MV-4-11 (cell line): ENCODE measurements around the gene PKP3.
"Not testable (repeated sequence)": the region's sequence is repeated elsewhere in the genome, so short reads cannot be mapped to it uniquely, and the experiment has no call there.

Source experiments
- DNase-seq: peaks from one replicate; lab custom pipeline; 2025; lab: John Stamatoyannopoulos, UW

PKP3 gene

DNA sequence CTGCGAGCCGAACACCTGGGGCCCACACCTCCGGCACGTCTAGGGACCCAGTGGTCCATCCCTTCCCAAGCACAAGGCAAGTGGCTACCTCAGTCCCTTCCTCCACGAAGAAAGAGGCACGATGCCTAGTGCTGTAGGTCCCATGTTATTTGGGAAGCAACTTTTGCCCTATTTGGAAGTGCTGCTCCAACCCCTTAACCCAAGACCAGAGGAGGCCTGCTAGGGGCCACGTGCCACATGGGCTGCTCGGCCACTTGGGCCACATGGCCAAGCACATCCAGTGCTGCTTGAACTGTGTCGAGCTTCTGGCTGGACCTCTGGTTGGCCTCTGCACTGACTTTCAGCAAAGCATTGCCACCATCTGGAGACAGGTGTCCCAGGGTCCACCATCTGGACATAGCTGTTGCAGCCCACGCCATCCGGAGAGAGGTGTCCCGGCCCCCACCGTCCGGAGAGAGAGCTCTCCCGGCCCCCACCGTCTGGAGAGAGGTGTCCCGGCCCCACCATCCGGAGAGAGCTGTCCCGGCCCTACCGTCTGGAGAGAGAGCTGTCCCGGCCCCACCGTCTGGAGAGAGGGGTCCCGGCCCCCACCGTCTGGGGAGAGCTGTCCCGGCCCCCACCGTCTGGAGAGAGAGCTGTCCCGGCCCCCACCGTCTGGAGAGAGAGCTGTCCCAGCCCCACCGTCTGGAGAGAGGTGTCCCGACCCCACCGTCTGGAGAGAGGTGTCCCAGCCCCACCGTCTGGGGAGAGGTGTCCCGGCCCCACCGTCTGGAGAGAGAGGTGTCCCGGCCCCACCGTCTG, 31.2 kb upstream of the PKP3 start:
- DNase-seq: no peak

GRCh38 chr11:363443-363805, 30.6 kb upstream of the PKP3 start:
- not testable (repeated sequence) for DNase-seq

DNA sequence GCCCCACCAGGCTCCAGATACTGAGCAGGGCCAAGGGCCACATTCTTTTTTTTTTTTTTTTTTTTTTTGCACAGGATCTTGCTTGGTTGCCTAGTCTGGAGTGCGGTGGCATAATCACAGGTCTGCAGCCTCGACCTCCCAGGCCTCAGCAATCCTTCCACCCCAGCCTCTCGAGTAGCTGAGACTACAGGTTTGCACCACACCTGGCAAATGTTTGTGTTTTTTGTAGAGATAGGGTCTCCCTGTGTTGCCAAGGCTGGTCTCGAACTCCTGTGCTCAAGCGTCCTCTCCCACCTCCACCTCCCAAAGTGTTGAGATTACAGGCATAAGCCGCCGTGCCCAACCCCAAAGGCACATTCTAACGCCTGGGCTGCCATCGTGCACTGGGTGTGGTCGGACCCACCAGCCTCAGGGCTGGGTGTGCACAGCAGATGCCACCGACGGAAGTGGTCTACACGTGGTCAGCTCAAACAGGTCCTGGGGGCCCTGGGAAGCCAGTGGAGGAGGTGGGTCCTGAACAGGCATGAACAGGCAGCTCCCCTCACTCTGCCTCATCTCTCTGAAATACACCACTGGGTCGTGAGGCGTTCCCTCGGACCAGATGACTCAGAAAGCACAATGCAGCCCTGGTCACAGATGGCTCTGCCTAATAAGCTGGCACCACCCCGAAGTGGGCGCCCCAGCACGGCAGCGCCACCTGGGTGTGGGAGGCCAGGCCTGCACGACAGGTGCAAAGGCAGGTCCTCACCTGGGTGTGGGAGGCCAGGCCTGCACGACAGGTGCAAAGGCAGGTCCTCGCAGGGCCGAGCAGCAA, 29.9 kb upstream of the PKP3 start:
- no peak for DNase-seq

DNA sequence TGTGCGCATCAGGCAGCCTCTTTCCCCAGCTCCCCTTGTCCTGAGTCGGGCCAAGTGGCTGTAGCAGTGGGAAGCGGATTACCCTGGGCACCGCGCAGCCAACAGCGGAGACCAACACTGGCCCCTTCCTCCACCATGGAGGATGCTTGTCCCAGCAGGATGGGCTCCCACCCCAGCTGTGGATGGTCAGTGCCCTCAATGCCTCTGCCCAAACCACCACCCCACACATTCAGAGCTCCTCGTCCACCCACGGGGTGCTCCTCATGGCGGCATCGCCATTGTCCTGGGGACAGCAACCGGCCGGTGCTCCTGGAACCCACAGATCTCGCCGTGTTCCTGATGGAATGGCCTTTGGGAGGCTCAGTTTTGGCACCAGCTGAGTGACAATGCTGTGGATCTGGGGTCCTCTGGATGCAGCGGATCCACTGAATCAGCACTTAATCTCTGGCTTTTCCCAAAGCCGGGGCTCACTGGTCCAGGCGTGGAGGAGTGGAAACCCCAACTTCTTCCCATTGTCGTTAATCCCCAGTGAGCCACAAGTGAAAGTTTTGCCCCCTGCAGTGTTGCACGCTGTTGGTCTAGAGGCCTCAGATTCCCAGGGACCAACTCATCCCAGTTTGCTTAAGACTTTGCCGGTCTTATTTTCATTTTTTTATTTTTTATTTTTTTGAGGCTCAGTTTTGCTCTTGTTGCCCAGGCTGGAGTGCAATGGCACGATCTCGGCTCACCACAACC, 28.9 kb upstream of the PKP3 start:
- DNase-seq: no peak

DNA sequence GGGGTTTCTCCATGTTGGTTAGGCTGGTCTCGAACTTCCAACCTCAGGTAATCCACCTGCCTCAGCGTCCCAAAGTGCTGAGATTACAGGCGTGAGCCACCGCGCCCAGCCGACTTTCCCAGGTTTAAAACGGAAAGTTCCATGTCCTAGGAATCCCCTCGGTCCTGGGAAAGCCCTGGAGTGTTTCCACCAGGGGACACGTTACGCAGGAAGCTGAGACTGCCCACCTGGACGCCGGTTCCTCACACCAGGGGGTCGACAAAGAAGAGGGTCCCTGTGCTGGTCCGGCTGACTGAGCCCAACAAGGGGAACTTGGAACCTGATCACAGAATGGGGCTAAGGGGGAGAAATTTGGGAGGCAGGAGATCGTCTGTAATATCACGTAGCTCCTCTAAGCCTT, 28.2 kb upstream of the PKP3 start:
- no peak for DNase-seq

- no peak for DNase-seq
These were observed 26.0 kb upstream of the PKP3 start for GRCh38 chr11:367956-368413.

DNA sequence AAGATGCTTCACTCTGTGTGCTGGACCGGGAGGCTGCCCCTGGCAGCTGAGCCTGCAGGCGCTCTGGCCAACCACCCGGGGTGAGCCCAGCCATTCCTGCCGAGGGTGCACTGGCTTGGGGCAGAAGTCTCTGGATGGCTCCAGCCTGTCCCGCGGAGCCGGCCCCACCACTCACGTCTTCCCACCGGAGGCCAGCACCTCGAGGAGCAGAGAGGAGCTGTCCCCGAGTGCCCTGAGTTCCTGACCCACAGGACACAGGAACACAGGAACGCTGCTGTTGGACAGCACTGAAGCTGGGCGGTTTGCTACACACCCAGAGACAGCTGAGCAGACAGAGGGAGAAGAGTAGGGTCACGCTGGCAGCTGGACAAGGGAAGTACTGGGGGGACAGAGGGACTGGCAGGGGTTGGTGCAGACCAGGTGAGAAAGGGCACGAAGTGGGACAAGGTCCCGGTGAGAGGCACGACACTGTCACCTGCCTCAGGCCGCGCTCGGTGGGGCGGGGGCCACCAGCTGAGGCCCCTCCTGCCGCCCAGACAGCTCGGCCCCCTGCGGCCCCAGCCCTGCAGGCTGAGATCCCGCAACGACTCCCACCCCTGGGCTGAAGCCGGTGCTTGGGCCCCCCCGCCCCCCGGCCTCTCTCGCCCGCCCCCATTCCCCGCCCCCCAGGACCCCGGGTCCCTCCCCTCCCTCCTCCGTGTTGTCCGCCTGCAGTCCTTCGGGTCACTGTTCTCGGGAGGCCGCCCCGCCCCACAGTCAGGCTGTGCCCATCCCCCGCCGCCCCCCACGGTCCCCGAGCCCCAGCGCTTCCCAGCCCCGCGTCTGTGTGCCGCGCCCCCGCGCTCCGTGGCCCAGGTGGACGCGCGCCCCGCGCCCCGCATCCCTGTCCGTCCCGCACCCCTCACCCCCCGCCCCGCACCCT, 25.3 kb upstream of the PKP3 start:
- DNase-seq: no peak

GRCh38 chr11:369336-370018, 24.5 kb upstream of the PKP3 start, which contains the start of gene B4GALNT4:
TSS of gene B4GALNT4 (plus strand) at chr11:369499. CDS start at chr11:369804, 305 bp downstream.
- no peak for DNase-seq

- no peak for DNase-seq
These were observed 23.7 kb upstream of the PKP3 start for GRCh38 chr11:370070-370941.

DNA sequence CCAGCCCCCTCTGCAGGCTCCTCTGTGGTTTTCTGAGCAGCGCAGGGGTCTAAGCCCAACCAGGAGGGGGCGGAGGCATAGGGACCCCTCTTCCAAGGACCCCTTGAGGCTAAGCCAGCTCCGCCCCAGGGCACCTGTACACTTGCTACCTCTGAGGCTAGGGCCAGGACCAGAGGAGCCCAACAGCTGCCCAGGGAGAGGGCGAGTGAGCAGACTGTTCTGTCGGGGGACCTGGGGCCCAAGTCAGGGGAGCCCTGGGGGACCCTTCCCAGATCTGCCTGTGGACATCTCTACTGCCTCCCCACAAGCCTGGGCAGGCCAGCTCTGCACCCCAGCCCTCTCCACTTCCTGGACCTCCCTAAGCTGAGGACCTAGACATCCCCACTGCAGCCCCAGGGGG, 23.0 kb upstream of the PKP3 start:
- DNase-seq: no peak

- DNase-seq: no peak
These were observed 22.1 kb upstream of the PKP3 start for GRCh38 chr11:371716-372590.

DNA sequence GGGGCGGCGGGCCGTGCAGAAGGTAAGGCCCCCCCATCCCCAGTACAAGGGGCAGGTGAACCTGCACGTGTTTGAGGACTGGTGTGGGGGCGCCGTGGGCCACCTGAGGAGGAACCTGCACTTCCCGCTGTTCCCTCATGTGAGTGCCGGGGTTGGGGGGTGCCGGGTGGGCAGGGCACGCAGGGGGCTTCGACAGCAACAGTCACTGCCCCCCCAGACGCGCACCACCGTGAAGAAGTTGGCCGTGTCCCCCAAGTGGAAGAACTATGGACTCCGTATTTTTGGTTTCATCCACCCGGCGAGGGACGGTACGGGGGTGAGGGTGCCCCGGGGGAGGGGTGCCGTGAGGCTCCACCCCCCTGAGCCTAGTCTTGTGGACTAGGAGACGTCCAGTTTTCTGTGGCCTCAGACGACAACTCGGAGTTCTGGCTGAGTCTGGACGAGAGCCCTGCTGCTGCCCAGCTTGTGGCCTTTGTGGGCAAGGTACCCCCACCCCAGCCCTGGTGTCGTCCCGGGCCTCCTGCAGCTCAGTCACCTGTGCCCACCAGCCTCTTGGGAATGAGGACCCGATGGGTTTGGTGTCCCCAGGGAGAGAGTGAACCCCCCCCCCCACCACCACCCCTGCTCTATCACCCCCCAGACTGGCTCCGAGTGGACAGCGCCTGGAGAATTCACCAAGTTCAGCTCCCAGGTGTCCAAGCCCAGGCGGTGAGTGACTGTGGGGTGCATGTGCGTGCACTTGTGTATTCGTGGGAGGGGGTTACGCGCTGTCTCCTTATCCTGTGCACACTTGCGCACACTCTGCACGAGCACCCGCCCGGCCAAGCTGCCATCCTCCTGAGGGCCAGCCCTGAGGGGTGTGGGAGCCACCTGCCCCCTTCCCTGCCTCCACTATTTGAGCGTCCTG, 20.9 kb upstream of the PKP3 start:
- DNase-seq: no peak

DNA sequence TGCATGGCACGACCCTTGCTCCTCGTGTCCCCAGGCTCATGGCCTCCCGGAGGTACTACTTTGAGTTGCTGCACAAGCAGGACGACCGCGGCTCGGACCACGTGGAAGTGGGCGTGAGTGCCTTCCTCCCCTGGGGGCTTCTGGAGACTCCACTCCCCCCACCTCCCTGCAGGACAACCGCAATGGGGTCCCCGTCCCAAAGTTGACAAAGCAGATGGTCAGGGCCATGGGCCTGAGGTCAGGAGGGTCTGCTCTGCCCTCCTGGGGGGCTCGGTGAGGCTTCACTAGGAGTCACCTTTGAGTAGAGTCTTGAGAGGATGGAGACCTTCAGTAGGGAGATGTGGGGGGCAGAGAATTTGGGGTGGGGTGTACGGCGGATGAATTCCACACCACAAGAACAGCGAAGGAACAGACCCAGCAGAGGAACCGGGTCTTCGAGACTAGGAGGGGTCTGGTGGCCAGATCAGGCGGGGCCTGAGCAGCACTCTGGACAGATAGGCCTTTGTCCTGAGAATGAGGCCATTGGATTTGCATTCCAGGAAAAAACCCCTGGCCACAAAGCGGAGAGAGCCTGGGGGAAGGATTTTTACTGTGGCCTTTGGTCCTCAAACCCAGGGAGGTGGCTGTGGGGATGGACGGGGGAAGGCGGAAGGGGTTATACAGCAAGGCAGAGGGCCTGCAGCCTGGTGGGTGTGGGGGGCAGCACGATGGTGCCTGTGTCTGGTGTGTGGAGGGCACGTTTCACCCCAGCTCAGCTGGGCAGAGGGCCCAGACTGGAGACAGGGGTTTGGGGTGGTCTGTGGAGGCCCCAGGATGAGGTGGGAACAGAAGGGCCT, 20.1 kb upstream of the PKP3 start:
- DNase-seq: no peak

- no peak for DNase-seq
These were observed 18.7 kb upstream of the PKP3 start for GRCh38 chr11:375065-376025.

DNA sequence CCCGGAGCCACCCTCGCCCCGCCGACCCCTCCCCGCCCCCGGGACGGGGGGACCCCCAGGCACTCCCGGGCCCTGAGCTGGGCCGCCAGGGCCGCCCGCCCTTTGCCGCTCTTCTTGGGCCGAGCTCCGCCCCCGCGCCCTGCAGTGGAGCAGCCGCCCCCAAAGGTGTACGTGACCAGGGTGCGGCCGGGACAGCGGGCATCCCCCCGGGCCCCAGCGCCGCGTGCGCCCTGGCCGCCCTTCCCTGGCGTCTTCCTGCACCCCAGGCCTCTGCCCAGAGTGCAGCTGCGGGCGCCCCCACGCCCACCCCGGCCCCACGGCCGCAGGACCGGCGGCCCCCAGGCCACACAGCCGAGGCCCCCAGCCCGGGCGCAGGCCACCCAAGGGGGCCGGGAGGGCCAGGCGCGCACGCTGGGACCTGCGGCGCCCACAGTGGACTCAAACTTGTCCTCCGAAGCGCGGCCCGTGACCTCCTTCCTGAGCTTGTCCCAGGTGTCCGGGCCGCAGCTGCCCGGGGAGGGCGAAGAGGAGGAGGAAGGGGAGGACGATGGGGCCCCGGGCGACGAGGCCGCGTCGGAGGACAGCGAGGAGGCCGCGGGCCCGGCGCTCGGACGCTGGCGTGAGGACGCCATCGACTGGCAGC, 17.4 kb upstream of the PKP3 start:
- DNase-seq: no peak
